Panc1 (cell line): ENCODE data around the gene DAPK1. TPM values are rescaled to one million over a fixed set of nuclear protein-coding genes. Genes with fewer than 3 reads are reported as not detected.

Source experiments
- ATAC-seq: fragments of 200-7000 bp; cut with Tn5 transposase; 2 replicates; pipeline ENCODE4 v1.9.1; 2020; ENCODE audit warnings: mild to moderate bottlenecking, moderate library complexity
- BruUV-seq: library from RNA; stranded (reverse); fragments of 400-500 nt; replicated peaks from 2 replicates; lab custom pipeline; 2021; lab: Mats Ljungman, UMichigan
- CTCF ChIA-PET: fragments of 300-600 bp; sonication (Branson Sonifier 250); formaldehyde crosslinking; loops from one replicate; lab custom pipeline; 2022; ENCODE audit warnings: antibody characterized with exemption; lab: Charles Lee
- POLR2A ChIA-PET: fragments of 300-600 bp; sonication (Branson Sonifier 250); formaldehyde crosslinking; loops from one replicate; lab custom pipeline; 2022; ENCODE audit warnings: antibody characterized with exemption; lab: Charles Lee
- DNase-seq: peaks from one replicate; pipeline ENCODE4 v3.0.0-alpha.2; 2010; ENCODE audit warnings: low read depth, low spot score
- H3K27ac ChIP-seq: 2 replicates; pipeline ENCODE4 v1.5.1; 2011; ENCODE audit warnings: mild to moderate bottlenecking, low read length, inconsistent platforms
- H3K27me3 ChIP-seq: fragments of 200-500 bp; sonication (Bioruptor generic); 2 replicates; pipeline ENCODE4 v1.6.0; 2014; ENCODE audit warnings: low read length, inconsistent platforms; ENCODE audit not compliant: control insufficient read depth, insufficient read depth
- H3K36me3 ChIP-seq: fragments of 200-500 bp; sonication (Bioruptor generic); 2 replicates; pipeline ENCODE4 v1.5.1; 2014; ENCODE audit warnings: inconsistent platforms, mild to moderate bottlenecking, low read length, moderate library complexity; ENCODE audit not compliant: control insufficient read depth, insufficient read depth
- H3K4me1 ChIP-seq: 2 replicates; pipeline ENCODE4 v1.5.1; 2011; ENCODE audit warnings: inconsistent platforms, mild to moderate bottlenecking, low read length, moderate library complexity; ENCODE audit not compliant: control insufficient read depth, insufficient read depth
- H3K4me3 ChIP-seq, 2 experiments: 2 replicates each; pipeline ENCODE4 v1.5.1; 2011 to 2012; ENCODE audit warnings: low read depth in 2 of 2, low read length in 2 of 2, mild to moderate bottlenecking in 2 of 2, inconsistent platforms in 1 of 2, moderate library complexity in 1 of 2
- H3K9me3 ChIP-seq: fragments of 200-500 bp; sonication (Bioruptor generic); 2 replicates; pipeline ENCODE4 v1.5.1; 2014; ENCODE audit warnings: low read depth, mild to moderate bottlenecking, inconsistent platforms, low read length, moderate library complexity; ENCODE audit not compliant: control insufficient read depth, insufficient read depth
- CTCF ChIP-seq: fragments of 450-650 bp; IDR thresholded peaks from 2 replicates; pipeline ENCODE4 v1.5.1; 2017; ENCODE audit warnings: mild to moderate bottlenecking
- POLR2AphosphoS5 ChIP-seq: IDR thresholded peaks from 2 replicates; pipeline ENCODE4 v1.6.1; 2012; ENCODE audit warnings: mild to moderate bottlenecking, low read depth, low read length, moderate library complexity
- REST ChIP-seq, 2 experiments: IDR thresholded peaks; 2 replicates each; pipeline ENCODE4 v1.6.1; 2011 to 2012; ENCODE audit warnings: low read depth in 2 of 2, control low read depth in 1 of 2, low read length in 1 of 2, mild to moderate bottlenecking in 1 of 2, moderate library complexity in 1 of 2; ENCODE audit not compliant: insufficient read depth in 1 of 2
- SIN3A ChIP-seq: IDR thresholded peaks from 2 replicates; pipeline ENCODE4 v1.6.1; 2012; ENCODE audit warnings: low read depth, mild to moderate bottlenecking, low read length, moderate library complexity, borderline replicate concordance; ENCODE audit not compliant: insufficient read depth
- TCF7L2 ChIP-seq: IDR thresholded peaks from 2 replicates; pipeline ENCODE4 v1.6.1; 2011; ENCODE audit warnings: mild to moderate bottlenecking, low read depth, low read length, inconsistent platforms
- in situ Hi-C: cut with HindIII; loops from 2 replicates; pipeline ENCODE4 v1.10.0; 2016; ENCODE audit warnings: low sequenced_read_pairs, low pct_unique_long_range_greater_than_20kb
- intact Hi-C: fragments of 100-400 bp; cut with micrococcal nuclease; formaldehyde crosslinking; loops from one replicate; pipeline ENCODE4 v1.10.0; 2022; ENCODE audit not compliant: unreplicated experiment
- total RNA-seq: library from RNA; stranded (reverse); gene quantifications from one replicate; pipeline ENCODE4 v1.2.1, GENCODE V29; 2021; ENCODE audit not compliant: unreplicated experiment

The DAPK1 gene
- total RNA-seq, 1 experiment from 2014 or later, result 0.87 TPM

DNA sequence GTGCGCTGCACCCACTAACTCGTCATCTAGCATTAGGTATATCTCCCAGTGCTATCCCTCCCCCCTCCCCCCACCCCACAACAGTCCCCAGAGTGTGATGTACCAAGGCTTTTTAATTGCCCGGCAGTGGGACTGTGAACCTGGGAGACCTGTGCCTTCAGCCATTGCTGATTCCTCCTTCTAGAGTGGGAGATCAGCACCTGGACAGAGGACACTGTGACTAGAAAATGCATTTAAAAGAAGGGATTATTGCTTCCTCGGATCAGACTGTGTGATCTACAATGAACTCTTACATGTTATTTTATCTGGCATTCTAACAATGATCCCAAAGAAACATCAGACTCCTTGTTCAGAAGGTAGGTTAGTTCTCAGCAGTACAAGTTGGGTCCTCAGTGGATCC is 254.2 kb downstream of the DAPK1 start:
- Histone ChIP-seq H3K9me3 (no peaks in the 10 kb centered on the region), H3K4me3 (no peak overlapping the region), H3K36me3 (no peaks in the 10 kb centered on the region), H3K27me3 (no peaks in the 10 kb centered on the region), H3K4me1 (no peaks in the 10 kb centered on the region), H3K27ac (no peak overlapping the region)
- TF ChIP-seq CTCF (no peak), SIN3A (no peak), POLR2AphosphoS5 (no peak), REST (IDR thresholded peaks at IDR 0.05; ENCODE audit: insufficient read depth in 1 of 2, low read depth in 2 of 2, low read length in 1 of 2) (no peak), TCF7L2 (no peak)
- no TSS peak for BruUV-seq
- ATAC-seq, result no peak
- ChIA-PET POLR2A (no interaction called here), CTCF (no interaction called here)
- DNase-seq, result no peak
- in situ Hi-C loops (no loop called here), intact Hi-C loops (no loop called here)

DNA sequence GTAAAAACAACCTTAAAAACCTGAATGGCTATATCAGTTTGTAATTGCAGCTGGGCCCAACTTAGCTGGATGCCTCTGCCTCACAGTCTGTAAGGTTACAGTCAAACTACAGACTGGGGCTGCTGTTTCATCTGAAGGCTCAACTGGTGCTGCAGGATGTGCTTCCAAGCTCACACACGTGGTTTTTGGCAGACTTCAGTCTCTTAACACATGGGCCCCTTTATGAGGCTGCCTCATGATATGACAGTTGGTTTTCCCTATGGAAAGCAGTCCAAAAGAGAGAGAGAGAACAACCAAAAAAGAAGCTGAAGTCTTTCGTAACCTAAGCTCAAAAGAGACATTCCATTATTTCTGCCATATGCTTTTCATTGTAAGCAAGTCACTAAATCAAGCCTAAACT is 255.6 kb downstream of the DAPK1 start:
- Histone ChIP-seq H3K9me3 (no peaks in the 10 kb centered on the region), H3K36me3 (no peaks in the 10 kb centered on the region), H3K27me3 (no peaks in the 10 kb centered on the region), H3K27ac (no peak overlapping the region), H3K4me1 (no peaks in the 10 kb centered on the region), H3K4me3 (no peak overlapping the region)
- no peak for TF ChIP-seq CTCF
- TF ChIP-seq SIN3A, result no peak
- TF ChIP-seq POLR2AphosphoS5, result no peak
- no peak for TF ChIP-seq REST (IDR thresholded peaks at IDR 0.05; ENCODE audit: insufficient read depth in 1 of 2, low read depth in 2 of 2, low read length in 1 of 2)
- intact Hi-C loops (no loop called here), in situ Hi-C loops (no loop called here)
- BruUV-seq, result no TSS peak
- ATAC-seq, result no peak
- ChIA-PET POLR2A (no interaction called here), CTCF (no interaction called here)
- no peak for DNase-seq

Other genes starting within 250 kb of the DAPK1 start
- 45.2 TPM for gene CTSL, start 228.3 kb downstream of the DAPK1 start, total RNA-seq